GM19324 (cell line): ENCODE measurements around the gene NANOGP8.
"Not testable (repeated sequence)": the region's sequence is repeated elsewhere in the genome, so short reads cannot be mapped to it uniquely, and the experiment has no call there.

Experiments
- ATAC-seq: cut with Tn5 transposase; IDR thresholded peaks from one replicate; pipeline ENCODE4 v1.9.1; 2021; ENCODE audit warnings: mild to moderate bottlenecking, moderate library complexity; ENCODE audit not compliant: unreplicated experiment, low FRiP score

The NANOGP8 gene, protein sequence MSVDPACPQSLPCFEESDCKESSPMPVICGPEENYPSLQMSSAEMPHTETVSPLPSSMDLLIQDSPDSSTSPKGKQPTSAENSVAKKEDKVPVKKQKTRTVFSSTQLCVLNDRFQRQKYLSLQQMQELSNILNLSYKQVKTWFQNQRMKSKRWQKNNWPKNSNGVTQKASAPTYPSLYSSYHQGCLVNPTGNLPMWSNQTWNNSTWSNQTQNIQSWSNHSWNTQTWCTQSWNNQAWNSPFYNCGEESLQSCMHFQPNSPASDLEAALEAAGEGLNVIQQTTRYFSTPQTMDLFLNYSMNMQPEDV

DNA sequence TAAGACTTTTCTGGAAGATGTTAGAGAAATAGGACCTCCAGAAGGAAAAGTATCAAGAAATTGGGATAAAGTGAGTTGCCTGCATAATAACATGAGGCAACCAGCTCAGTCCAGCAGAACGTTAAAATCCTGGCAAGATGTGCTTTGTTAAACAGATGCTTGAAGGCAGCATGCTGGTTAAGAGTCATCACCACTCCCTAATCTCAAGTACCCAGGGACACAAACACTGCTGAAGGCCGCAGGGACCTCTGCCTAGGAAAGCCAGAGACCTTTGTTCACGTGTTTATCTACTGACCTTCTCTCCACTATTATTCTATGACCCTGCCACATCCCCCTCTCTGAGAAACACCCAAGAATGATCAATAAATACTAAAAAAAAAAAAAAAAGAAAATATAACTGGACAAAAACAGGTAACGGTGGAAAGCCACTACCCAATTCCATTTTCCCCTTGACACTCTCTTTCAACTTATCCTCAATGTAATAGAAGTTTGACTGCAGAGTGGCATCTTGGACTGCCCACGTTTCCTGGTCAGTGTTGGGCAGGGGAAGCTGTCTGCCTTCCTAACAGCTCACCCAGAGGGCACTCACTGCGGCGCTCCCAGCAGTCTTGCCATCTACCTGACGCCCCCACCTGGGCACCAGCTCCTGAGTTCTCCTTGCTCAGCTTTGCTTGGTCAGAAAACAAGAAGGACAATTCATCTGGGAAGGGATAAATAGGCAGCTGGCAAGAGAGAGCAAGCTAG lies at the start of gene NANOGP8:
Gene NANOGP8 (minus strand): TSS at position 120 of the 744 bp plus-strand sequence. CDS start 185 bp downstream, outside the sequence.
- not testable (repeated sequence) for ATAC-seq

DNA sequence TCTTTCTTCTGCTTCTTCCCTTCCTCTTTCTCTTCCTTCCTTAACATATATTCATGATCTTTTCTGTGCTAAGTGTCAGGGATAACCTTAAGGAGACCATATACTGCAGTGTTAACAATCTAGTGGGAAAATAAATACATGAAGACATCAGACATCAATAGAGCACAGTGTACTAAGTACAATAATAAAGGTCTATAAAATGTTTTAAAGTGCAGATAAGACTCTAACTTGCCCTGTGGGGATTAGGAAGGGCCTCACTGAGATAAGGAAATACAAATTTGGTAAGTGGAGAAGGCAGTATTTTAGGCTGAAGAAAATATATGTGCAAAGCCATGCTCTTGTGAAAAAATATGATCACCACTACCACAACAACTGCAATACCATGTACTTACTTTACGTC lies 49.2 kb upstream of the NANOGP8 start:
- no peak for ATAC-seq

DNA sequence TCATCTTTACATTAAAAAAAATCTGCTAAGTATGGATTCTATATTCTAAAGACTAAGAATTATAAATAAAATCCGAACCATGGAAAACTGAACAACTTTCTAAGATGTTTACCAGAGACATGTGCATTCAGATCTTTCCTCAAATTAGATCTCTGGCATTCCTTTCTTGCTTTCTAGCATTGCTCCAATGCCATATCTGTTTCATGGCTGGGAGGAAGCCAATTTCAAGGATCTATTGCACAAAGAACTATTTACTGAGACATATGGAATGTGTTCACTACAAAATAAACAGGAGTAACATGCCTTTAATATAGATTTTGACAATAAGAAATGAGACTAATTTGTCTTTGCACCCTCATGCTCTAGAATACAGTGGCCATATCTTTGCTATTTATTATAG lies 45.1 kb upstream of the NANOGP8 start:
- ATAC-seq = no peak

DNA sequence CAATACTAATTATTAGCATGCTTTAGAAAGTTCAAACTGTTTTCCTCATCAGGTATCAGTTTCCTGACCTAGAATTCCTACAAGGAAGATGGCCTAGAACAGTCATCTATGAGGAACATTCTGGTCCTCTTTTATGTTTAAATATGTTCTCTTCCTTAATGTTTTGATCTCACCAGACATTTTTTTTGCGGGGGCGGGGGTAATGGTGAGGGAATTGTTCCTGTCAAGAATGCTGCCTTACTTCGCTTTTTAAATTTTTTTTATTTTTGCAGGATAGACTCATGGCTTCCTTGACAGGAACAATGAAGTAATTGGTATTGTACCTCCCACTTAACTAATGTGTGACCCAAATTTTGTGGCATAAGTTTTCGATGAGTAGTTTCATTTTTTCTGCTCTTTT lies 44.3 kb upstream of the NANOGP8 start:
- no peak for ATAC-seq

DNA sequence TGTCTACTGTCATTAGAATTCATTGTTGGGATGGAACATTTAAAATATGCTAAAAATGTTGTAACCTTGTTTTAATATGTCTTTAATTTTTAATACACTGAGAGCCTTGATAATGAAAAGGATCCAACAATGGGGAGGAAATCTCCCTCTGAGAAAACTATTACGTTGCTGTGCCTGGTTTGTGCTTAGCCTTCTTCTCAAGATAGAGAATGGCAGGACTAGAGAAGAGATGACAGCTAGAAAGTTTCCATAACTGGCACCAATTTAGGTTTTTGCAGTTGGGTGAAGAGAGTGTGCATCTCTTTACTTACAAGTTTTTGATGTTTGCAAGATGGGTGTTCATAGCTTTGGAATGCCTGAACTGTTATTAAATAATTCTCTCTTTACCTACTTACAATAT lies 42.6 kb upstream of the NANOGP8 start:
- no peak for ATAC-seq

DNA sequence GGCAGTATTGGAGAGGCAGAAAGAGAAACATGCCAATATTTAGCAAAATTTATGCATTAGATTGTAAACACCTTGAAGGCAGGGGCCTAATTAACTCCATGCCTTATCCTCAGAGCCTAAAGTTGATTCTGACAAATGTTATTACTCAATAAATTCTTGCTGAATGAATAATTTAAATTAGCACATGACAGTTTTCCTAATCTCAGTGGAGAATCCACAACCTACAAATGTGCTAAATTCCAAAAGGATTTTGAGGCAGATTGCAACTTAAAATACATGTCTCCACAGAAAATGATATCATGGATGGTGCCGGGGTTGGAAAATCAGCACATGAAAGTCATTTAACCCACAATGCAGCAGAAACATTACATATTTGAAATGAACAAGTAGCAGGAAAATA lies 41.1 kb upstream of the NANOGP8 start:
- ATAC-seq = no peak

DNA sequence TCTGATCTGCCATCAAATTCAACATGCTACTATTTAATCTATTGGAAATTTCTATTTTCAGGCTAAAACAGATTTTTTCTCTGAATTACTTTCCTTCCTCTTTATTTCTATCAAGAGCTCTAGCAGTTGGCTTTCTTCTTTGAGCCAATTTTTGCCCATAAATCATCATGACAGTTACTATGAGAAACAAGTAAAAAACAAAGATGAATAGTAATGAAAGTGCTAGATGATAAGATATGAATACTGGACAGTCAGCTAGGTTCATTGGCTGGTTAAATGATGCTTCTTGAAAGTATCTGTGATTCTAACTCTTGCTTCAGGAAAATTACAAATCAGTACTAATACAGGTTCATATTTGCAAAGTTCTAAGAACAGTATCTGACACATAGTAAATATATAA lies 38.6 kb upstream of the NANOGP8 start:
- ATAC-seq = no peak

DNA sequence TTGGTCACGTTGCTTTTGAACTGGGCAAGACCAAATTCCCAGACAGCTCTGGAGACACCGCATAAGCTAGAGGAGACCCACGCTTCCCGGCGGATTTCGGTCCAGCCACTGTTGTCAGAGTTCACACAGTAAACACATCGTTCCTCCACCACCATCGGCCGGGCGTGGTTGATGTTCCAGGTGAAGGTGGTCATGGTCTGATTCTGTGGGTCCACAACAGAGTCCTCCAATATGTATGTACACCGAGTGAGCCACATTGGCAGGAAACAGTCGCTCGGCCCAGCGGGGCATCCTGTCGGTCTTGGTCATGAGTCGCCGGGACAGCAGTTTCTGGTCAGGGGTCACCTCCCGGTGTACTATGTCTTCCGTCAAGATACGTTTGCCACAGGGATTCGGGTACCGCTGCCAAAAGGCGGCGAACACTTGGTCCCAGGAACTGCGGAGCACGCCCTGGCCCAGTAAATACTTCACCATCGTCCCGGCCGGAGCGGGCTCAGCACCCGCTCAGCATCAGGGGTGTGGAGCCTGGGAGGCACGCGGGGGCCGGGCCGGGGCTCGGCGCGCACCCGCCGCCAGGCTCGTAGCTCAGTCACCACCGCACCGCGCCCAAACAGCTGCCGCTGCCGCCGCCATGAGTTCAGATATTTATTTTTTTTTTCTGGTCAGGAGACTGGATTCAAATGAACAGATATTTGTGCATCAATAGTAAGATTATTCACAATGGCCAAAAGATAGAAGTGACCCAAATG lies 36.7 kb upstream of the NANOGP8 start:
- no peak for ATAC-seq

DNA sequence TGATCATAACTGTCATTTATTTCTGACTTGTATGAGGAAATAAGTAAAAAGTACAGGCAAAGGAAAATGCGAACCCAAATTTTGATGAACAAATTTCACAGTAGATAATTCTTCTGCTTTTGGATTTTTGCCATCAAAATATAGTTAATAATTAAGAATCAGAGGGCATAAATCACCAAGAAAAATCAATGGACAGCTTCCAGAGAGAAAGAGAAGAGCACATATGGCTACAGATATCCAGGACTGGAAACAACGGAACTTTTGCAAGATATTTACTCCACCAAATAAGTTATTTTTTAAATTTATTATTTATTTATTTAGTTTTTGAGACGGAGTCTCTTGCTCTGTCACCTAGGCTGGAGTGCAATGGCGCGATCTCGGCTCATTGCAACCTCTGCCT lies 35.1 kb upstream of the NANOGP8 start:
- ATAC-seq = no peak

DNA sequence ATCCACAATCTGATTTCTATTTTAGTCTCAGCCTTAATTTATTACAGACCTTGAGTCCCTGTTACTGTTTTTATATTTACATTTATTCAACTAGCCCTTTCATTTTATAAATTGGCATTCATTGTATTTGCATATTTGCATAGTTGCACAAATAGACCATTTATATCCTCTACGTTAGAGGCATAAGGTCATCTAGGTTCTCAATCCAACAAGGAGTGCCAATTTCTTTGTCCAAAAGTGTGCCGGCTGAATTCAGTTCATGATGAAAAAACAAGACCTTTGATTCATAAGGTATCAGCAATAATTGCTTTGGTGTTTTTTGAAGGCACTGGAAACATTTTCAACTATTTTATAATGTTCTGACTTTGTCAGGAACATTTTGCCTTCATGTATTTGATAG lies 33.9 kb upstream of the NANOGP8 start:
- ATAC-seq = no peak

DNA sequence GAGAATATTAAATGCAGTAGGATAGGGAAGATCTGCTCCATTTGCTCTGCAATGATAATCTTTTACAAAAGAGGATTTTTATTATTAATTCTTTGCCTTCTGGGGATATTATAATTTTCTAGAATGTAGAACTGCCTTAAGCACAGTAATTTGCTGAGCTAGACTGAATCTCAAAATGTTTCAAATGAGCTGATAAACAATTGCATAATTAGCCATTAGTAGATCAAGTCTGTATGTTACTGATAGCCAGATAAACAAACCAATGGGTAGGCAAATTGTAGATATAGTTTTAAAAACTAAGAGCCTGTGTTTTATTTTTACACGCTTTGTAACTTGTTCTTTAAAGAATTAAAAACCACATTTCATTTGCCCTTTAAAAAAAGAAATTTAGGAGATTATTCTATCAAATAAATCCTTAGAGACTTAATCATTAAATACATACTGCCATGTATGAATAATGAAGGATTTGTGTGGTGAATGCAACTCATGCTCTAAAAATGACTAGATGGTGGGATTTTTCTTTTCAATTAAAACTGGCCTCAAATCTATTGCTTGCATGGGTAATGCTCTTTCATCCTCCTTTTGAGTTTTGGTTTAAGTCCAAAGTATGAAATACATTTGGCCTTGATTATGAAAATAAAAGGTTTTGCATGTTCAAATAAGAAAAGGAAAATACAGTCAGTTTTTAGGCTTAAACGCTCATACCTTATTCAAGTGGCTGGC lies 32.6 kb upstream of the NANOGP8 start:
- ATAC-seq = no peak

DNA sequence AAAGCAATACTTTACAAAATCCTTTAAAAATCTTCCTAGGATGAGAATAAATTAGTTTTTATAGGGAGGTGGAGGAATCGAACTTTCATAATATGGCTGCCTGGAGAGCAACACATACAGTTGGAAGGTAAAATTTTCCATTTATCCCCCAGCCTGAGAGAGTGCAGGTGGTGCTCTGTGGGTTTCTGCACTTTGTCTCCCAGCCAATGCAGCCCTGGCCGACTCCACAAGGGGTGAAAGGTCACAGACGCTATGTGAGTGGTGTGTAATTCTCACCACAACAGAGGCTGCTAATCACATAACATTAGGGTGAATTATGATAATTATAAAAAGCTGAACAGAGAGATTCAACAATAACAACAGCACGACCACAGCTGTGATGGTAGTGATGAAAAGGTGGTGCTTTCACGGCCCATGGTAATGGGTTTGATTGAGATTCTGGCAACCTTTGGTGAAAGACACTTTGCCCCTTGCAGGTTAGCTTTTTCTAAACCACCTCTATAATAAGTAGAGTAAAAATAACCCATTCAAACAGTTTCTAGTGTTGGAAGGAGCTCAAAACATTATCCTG lies 30.1 kb upstream of the NANOGP8 start:
- no peak for ATAC-seq

DNA sequence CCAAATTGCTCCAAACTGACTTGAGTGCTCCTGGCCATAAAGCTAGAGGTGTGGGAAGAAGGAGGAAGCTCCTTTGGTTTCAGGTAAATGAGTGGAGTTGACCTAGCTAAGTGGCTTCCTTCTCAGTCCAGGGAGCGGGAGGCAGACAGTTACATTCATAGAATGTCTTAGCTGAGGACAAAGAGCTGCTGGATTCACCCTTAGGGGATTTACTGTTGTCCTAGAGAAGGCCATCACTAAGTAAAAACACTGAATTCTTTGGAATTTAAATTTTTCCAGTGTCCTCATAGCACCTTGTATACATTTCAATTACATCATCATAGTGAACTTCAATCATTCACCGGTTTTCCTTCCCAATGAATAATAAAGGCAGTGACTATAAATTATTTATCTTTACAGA lies 27.3 kb upstream of the NANOGP8 start:
- no peak for ATAC-seq

DNA sequence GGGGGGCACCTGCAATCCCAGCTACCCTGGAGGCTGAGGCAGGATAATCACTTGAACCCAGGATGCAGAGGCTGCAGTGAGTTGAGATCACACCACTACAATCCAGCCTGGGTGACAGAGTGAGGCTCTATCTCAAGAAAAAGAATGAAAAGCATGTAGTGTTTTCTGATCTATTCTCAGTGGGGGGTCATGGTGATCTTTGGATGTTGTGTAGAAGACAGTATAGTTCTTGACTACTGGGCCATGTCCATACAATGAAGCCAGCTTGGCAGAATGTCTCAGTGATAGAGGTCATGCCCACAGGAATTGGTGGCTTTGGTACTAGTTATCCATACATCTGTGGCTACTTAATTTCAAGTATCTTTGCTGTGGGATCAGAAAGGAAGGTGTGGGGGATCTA lies 26.8 kb upstream of the NANOGP8 start:
- ATAC-seq = no peak

DNA sequence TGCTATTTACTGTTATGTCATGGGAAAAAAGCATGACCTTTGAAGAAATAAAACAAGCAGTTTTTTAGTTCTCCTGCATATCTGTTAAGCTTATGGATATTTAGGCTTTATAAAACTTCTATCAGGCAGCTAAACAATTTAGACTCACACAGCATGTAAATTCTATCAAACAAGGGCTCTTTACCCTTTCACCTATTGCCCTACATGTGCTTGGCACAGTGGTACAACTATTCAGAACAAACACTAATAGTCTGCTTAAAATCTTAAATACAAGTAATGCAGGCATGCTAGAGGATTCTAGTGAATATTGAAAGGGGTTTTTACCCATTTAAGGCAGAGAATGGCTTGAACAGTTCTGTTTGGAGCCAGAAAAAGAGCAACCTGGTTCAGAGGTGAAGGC lies 23.4 kb upstream of the NANOGP8 start:
- ATAC-seq = no peak

DNA sequence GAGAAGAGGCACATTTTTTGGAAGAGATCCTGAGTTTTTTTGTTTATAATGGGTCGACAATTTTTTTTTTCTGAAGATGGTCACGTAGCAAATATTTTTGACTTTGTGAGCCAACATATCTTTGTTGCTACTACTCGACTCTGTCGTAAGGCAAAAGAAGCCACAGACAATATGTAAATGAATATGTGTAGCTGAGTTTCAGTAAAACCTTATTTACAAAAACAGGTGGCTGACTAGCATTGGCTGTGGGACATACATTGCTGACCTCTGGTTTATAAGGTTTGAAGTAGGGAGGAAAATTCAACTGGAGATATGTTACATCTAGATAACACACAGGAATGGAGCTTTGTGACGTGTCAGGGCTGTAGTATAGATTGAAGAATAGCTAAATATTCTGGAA lies 22.5 kb upstream of the NANOGP8 start:
- no peak for ATAC-seq

DNA sequence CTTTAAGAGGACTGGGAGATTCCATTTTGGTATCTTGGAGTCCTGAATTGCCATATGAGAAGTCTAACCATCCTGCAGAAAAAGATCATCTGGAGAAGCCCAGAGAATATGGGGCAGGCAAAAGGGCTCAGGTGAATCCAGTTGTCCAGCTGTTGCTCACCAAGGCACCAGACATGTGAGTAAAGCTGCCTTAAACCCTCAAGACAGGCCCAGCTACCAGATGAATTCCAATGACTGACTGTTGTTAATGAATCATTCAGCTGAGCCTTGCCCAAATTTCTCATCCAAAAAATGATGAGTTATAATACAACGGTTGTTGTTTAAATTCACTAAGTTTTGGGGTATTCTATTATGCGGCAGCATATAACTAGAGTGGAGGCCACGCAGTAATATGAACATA lies 22.0 kb upstream of the NANOGP8 start:
- ATAC-seq = no peak

DNA sequence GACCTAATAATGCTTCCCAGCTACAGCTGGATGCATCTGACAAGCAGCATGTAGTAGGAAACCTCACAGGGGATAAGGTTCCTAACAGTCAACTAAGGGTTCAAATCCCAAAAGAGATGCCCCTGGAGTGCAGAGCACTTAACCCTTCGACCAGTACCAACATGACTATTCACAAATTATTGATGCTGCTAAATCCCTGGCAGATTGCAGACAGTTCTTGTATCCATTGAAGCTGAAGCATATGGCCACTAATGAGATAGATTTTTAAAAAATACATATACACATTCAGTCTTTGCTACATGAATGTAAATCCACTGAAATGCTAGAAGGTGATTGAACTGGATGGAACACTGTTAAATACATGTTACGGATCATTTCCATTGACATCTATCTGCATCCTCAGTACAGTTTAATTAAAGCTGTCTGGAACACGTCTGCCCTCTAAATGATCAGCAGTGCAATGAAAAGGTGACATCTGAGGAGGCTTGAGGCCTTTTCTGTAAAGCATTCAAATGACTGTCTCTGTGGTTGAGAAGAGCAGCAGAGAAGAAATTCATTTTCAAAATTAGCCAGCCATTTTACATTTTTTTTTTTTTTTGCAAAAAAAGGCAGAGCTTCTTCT lies 19.5 kb upstream of the NANOGP8 start:
- no peak for ATAC-seq

DNA sequence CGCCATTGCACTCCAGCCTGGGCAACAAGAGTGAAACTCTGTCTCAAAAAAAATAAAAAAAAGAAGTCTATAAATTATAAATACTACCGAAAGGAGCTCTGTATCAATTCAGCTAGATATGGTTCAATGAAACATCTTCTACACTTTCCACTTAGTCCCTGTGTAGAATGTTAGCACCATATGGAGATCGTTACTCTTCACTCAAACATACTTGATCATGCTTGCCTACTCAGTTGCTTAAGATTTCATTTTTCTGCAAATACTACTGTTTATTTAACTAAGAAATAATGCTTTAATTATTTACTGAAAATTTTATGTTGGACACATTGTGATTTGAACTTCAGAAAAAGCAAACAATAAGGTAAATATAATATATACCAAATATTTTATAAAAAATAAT lies 17.1 kb upstream of the NANOGP8 start:
- no peak for ATAC-seq

DNA sequence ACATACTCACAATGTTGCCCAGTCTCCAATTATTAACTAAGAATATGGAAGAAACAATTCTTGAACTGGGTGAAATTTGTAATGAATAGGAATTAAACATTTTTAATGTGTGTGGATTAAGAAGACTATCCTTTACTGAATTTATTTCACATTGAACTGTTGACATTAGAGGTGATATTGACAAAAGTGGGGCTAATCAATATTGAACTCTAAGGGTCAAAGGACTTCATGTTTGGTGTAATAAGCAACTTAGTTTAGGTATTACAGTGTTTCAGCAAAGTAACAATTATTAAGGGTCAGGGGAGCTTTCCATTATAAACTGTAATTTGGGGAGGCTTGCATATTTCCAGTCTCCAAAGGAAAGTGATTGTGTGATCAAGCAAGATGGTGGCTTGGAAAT lies 16.2 kb upstream of the NANOGP8 start:
- ATAC-seq = no peak
